ENCODE results near the gene MAPK8IP3.
"Not testable (repeated sequence)": the region's sequence is repeated elsewhere in the genome, so short reads cannot be mapped to it uniquely, and the experiment has no call there.

The MAPK8IP3 gene

DNA sequence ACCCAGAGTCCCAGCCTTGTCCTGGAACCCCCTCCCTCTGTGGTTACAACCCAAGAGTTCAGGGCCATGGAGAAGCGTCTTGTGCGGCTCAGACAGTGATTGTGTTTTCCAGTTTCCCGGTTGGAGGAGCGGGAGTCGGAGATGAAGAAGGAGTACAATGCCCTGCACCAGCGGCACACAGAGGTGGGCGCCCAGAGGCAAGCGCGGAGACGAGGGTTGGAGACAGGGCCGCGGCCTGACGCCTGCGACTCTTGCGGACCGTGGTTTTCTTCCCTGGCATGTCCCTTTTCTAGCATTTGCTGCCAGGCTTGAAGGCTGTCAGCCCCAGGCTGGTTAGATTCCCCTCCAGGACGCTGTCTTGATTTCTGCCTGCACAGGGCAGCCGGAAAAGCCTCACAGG is 23.0 kb downstream of the MAPK8IP3 start:
- no peak for DNase-seq (ENCODE audit: low read depth)
- Histone ChIP-seq H3K4me1 (ENCODE audit: control insufficient read depth, insufficient read depth, low read length) (no peaks in the 10 kb centered on the region), H3K9me3 (ENCODE audit: control insufficient read depth, low read length) (no peaks in the 10 kb centered on the region), H3K36me3 (ENCODE audit: control insufficient read depth, insufficient read depth, low read length, severe bottlenecking) (peaks cover 53% of the 10 kb centered on the region), H3K27me3 (replicated peaks; ENCODE audit: control insufficient read depth, insufficient read depth, low read length) (no peaks in the 10 kb centered on the region), H3K4me3 (ENCODE audit: low read length) (no peak overlapping the region), H3K9ac (ENCODE audit: low read length) (no peak overlapping the region)

DNA sequence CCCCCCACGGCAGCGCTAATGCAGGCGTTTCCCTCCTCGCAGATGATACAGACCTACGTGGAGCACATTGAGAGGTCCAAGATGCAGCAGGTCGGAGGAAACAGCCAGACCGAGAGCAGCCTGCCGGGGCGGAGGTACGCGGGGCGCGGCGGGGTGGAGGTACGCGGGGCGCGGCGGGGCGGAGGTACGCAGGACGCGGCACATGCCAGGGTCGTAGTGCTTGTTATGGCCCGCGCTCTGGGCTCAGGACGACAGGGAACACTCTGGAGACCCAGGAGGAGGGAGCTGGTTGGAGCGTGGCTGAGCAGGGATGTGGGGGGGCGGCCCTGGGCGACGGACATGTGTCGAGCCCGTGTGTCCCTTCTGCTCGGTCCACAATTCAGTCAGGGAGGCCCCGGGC is 23.4 kb downstream of the MAPK8IP3 start:
- no peak overlapping the region for H3K9ac ChIP-seq (ENCODE audit: low read length)
- H3K27me3 ChIP-seq (replicated peaks; ENCODE audit: control insufficient read depth, insufficient read depth, low read length): no peaks in the 10 kb centered on the region
- no peak for DNase-seq (ENCODE audit: low read depth)
- H3K4me3 ChIP-seq (ENCODE audit: low read length): no peak overlapping the region
- H3K4me1 ChIP-seq (ENCODE audit: control insufficient read depth, insufficient read depth, low read length): no peaks in the 10 kb centered on the region
- peaks cover 57% of the 10 kb centered on the region for H3K36me3 ChIP-seq (ENCODE audit: control insufficient read depth, insufficient read depth, low read length, severe bottlenecking)
- no peaks in the 10 kb centered on the region for H3K9me3 ChIP-seq (ENCODE audit: control insufficient read depth, low read length)

DNA sequence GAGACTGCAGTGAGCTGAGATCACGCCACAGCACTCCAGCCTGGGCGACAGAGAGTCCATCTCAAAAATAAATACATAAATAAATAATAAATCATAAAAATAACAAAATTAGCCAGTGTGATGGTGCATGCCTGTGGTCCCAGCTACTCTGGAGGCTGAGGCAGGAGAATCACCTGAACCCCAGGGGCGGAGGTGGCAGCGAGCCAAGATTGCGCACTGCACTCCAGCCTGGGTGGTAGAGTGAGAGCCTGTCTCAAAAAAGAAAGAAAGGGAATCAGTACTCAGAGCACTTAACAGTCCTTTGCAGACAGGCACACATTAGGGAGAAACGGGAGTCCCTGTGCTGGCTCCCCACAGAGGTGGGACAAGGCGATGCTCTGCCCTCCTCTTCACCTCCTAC is 25.1 kb downstream of the MAPK8IP3 start:
- Histone ChIP-seq H3K4me1 (ENCODE audit: control insufficient read depth, insufficient read depth, low read length) (no peaks in the 10 kb centered on the region), H3K9me3 (ENCODE audit: control insufficient read depth, low read length) (no peaks in the 10 kb centered on the region)

DNA sequence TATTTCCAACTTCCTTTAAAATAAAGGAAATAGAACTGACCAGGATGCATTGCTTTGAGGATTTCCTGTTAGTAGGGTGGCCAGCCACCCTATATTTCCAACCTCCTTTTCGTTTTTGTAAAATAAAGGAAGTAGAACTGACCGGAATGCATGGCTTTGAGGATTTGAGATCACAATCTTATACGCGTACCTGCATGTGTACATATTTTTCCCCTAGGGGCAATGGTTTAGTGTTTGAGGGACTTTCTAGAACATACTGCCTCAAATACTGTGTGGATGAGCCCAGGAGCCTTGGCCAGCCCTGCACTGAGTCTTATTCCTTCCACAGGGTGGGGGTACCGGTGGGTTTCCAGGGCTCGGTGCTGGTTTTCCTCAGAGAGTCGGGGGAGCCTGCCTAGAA is 25.6 kb downstream of the MAPK8IP3 start:
- H3K36me3 ChIP-seq (ENCODE audit: control insufficient read depth, insufficient read depth, low read length, severe bottlenecking): peaks cover 58% of the 10 kb centered on the region
- H3K9ac ChIP-seq (ENCODE audit: low read length): no peak overlapping the region
- H3K4me1 ChIP-seq (ENCODE audit: control insufficient read depth, insufficient read depth, low read length): no peaks in the 10 kb centered on the region
- H3K27me3 ChIP-seq (replicated peaks; ENCODE audit: control insufficient read depth, insufficient read depth, low read length): no peaks in the 10 kb centered on the region
- H3K9me3 ChIP-seq (ENCODE audit: control insufficient read depth, low read length): no peaks in the 10 kb centered on the region
- DNase-seq (ENCODE audit: low read depth): no peak
- H3K4me3 ChIP-seq (ENCODE audit: low read length): no peak overlapping the region

More for the DNA sequence above, 25.1 kb downstream of the MAPK8IP3 start:
- Histone ChIP-seq H3K9ac (ENCODE audit: low read length) (no peak overlapping the region), H3K27me3 (replicated peaks; ENCODE audit: control insufficient read depth, insufficient read depth, low read length) (no peaks in the 10 kb centered on the region), H3K36me3 (ENCODE audit: control insufficient read depth, insufficient read depth, low read length, severe bottlenecking) (peaks cover 63% of the 10 kb centered on the region), H3K4me3 (ENCODE audit: low read length) (no peak overlapping the region)
- no peak for DNase-seq (ENCODE audit: low read depth)

DNA sequence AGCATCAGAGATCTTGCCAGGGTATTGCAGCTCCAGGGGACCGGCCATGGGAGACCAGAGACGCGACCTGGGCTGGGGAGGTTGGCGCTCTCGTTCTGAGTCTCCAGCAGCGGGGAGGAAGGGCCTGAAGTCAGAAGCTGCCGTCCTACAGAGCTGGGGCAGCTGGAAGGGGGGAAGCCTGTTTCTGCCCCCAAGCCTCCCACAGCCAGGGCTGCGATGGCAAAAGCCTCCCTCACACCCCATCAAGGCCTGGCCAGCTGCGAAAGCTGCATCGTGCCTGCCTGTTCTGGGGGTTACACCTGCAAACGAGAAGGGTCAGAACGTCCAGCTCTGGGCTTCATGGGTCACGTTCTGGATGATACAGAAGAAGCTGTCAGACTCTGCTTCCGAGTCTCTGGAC is 26.1 kb downstream of the MAPK8IP3 start:
- peaks cover 55% of the 10 kb centered on the region for H3K36me3 ChIP-seq (ENCODE audit: control insufficient read depth, insufficient read depth, low read length, severe bottlenecking)
- H3K4me1 ChIP-seq (ENCODE audit: control insufficient read depth, insufficient read depth, low read length): no peaks in the 10 kb centered on the region
- H3K27me3 ChIP-seq (replicated peaks; ENCODE audit: control insufficient read depth, insufficient read depth, low read length): no peaks in the 10 kb centered on the region

DNA sequence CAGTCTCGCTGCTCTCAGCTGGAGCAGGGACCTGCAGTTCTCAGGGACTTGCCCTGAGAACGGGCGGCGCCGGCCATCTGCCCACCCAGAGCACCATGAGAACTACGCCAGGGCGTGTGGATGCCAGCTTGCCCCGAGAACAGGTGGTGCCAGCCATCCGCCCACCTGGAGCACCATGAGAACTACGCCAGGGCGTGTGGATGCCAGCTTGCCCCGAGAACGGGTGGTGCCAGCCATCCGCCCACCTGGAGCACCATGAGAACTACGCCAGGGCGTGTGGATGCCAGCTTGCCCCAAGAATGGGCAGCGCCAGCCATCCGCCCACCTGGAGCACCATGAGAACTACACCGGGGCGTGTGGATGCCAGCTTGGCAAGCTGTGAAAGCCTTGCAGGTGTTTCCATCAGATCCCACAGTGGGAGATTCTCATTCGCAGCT is 26.6 kb downstream of the MAPK8IP3 start:
- H3K4me1 ChIP-seq (ENCODE audit: control insufficient read depth, insufficient read depth, low read length); DNase-seq (ENCODE audit: low read depth); H3K9ac ChIP-seq (ENCODE audit: low read length); H3K4me3 ChIP-seq (ENCODE audit: low read length); H3K9me3 ChIP-seq (ENCODE audit: control insufficient read depth, low read length); H3K27me3 ChIP-seq (replicated peaks; ENCODE audit: control insufficient read depth, insufficient read depth, low read length): not testable (repeated sequence)
- H3K36me3 ChIP-seq (ENCODE audit: control insufficient read depth, insufficient read depth, low read length, severe bottlenecking): peaks cover 52% of the 10 kb centered on the region

More for the DNA sequence above, 26.1 kb downstream of the MAPK8IP3 start:
- H3K9ac ChIP-seq (ENCODE audit: low read length): no peak overlapping the region
- no peak for DNase-seq (ENCODE audit: low read depth)
- no peaks in the 10 kb centered on the region for H3K9me3 ChIP-seq (ENCODE audit: control insufficient read depth, low read length)
- H3K4me3 ChIP-seq (ENCODE audit: low read length): no peak overlapping the region

DNA sequence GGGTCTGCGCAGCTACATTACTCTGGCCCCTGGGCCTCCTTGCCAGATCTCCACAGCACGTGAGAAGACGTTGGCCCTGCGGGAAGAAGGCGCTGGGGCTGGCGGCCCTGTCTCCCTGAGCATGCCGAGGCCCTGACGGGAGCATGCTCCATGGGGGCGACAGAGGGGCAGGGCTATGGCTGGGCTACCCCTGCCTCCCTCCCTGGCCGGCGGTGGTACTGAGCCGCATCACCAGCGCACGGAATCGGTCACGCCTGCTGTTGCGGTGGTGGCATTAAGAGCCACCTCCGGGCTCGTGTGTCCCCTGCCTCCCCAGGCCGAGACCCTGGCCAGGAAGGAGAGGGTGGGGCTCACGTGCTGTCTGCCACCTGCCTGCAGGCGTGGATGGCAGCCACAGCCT is 28.1 kb downstream of the MAPK8IP3 start:
- DNase-seq (ENCODE audit: low read depth): no peak
- Histone ChIP-seq H3K36me3 (ENCODE audit: control insufficient read depth, insufficient read depth, low read length, severe bottlenecking) (peaks cover 40% of the 10 kb centered on the region), H3K4me1 (ENCODE audit: control insufficient read depth, insufficient read depth, low read length) (no peaks in the 10 kb centered on the region), H3K27me3 (replicated peaks; ENCODE audit: control insufficient read depth, insufficient read depth, low read length) (no peaks in the 10 kb centered on the region), H3K4me3 (ENCODE audit: low read length) (no peak overlapping the region), H3K9ac (ENCODE audit: low read length) (no peak overlapping the region), H3K9me3 (ENCODE audit: control insufficient read depth, low read length) (no peaks in the 10 kb centered on the region)

DNA sequence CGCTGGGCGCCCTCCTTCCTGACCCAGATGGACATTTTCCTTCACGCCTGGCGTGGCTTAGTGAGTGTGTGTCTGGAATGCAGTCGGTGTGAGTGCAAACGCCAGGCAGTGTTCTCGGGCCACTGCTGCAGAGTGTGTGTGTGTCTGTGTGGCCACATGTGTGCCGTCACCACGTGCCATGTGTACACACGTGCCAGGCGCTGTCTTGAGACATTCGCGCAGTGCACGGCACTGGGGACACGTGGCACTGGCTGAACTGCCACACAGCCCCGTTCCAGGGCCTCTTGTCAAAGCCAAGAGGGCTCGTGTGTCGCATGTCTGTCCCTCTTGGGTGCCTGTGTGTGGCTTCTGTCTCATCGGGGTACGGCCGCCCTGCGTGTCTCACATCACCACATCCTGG is 28.8 kb downstream of the MAPK8IP3 start:
- Histone ChIP-seq H3K4me1 (ENCODE audit: control insufficient read depth, insufficient read depth, low read length) (no peaks in the 10 kb centered on the region), H3K27me3 (replicated peaks; ENCODE audit: control insufficient read depth, insufficient read depth, low read length) (no peaks in the 10 kb centered on the region), H3K36me3 (ENCODE audit: control insufficient read depth, insufficient read depth, low read length, severe bottlenecking) (peaks cover 34% of the 10 kb centered on the region), H3K4me3 (ENCODE audit: low read length) (no peak overlapping the region), H3K9me3 (ENCODE audit: control insufficient read depth, low read length) (no peaks in the 10 kb centered on the region), H3K9ac (ENCODE audit: low read length) (no peak overlapping the region)
- DNase-seq (ENCODE audit: low read depth): no peak

DNA sequence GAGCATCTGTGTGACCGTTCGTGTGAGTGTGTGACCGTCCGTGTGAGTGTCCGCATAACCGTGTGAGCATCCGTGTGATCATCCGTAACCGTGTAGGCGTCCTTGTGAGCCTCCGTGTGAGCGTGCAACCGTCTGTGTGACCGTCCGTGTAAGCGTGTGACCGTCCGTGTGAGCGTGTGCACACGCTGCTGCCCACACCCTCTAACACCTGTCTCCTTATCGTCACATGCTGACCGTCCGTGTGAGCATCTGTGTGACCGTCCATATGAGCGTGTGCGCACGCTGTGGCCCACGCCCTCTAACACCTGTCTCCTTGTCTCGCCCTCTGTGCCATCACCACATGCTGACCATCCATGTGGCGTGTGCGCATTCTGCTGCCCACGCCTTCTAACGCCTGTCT is 34.2 kb downstream of the MAPK8IP3 start:
- Histone ChIP-seq H3K27me3 (replicated peaks; ENCODE audit: control insufficient read depth, insufficient read depth, low read length) (no peaks in the 10 kb centered on the region), H3K9me3 (ENCODE audit: control insufficient read depth, low read length) (no peaks in the 10 kb centered on the region), H3K4me1 (ENCODE audit: control insufficient read depth, insufficient read depth, low read length) (no peaks in the 10 kb centered on the region), H3K9ac (ENCODE audit: low read length) (no peak overlapping the region), H3K36me3 (ENCODE audit: control insufficient read depth, insufficient read depth, low read length, severe bottlenecking) (peaks cover 27% of the 10 kb centered on the region), H3K4me3 (ENCODE audit: low read length) (no peak overlapping the region)
- DNase-seq (ENCODE audit: low read depth): no peak

DNA sequence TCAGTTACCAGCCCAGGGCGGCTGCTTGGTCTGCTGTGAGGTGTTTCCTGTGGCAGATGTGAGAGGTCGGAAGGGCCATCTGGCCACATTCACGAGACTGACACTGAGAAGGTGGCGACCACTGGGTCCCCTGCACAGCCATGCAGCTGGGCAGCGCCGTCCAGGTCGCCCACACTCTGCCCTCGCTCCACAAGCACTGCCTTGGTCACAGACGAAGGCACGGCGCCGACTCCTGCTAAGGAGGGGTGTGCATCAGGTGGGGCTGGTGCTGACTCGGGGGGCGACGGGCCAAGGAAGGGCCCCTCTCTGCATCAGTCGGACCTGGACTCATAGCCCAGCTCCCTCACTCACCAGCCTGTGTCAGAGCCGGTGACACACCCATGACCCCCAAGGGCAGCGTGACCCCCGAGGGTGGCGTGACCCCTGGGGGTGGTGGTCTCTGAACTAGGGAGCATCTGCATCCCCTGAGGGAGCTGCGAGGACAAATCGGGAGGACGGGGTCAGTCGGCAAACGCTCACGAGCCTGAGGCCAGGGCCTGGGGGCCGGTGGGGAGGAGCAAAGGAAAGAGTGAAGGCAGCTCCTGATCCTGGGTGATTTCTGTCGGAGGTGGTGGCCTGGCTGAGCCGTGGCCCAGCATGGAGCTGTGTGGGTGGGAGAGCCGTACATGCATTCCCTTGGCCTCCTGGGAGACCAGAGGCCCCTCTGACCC is 34.9 kb downstream of the MAPK8IP3 start:
- DNase-seq (ENCODE audit: low read depth): no peak
- Histone ChIP-seq H3K27me3 (replicated peaks; ENCODE audit: control insufficient read depth, insufficient read depth, low read length) (no peaks in the 10 kb centered on the region), H3K36me3 (ENCODE audit: control insufficient read depth, insufficient read depth, low read length, severe bottlenecking) (peaks cover 31% of the 10 kb centered on the region), H3K4me1 (ENCODE audit: control insufficient read depth, insufficient read depth, low read length) (no peaks in the 10 kb centered on the region), H3K4me3 (ENCODE audit: low read length) (no peak overlapping the region), H3K9ac (ENCODE audit: low read length) (no peak overlapping the region), H3K9me3 (ENCODE audit: control insufficient read depth, low read length) (no peaks in the 10 kb centered on the region)

DNA sequence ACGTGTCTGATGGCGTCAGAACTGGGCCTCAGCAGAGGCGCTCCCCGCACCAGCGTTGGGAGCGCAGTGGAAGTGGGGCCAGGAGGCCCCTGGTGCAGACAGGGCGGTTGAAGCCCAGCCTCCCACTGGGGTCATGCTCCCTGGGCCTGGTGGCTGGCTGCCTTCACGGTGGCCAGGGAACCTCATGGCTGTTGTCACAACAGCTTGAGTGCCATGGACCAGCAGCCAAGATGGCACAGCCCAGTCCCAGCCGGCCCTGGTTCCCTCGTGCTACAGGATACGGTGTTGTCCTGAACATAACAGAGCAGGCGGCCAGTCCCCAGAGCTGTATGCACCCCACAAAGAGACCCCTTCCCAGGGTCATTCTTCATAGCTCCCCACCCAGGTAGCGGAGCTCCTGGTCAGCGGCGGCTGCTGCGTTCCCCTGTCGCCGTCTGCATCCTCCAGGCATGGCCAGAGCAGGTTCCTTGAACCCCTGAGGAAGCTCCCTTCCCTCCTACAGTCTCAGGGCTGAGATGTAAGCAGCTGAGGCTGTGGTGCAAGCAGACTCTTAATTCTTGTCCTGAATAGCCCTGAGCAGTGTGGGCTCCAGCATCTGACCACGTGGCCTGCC is 35.7 kb downstream of the MAPK8IP3 start:
- no peak for DNase-seq (ENCODE audit: low read depth)
- H3K36me3 ChIP-seq (ENCODE audit: control insufficient read depth, insufficient read depth, low read length, severe bottlenecking): peaks cover 34% of the 10 kb centered on the region
- H3K27me3 ChIP-seq (replicated peaks; ENCODE audit: control insufficient read depth, insufficient read depth, low read length): no peaks in the 10 kb centered on the region
- no peak overlapping the region for H3K9ac ChIP-seq (ENCODE audit: low read length)
- H3K9me3 ChIP-seq (ENCODE audit: control insufficient read depth, low read length): no peaks in the 10 kb centered on the region
- no peak overlapping the region for H3K4me3 ChIP-seq (ENCODE audit: low read length)
- no peaks in the 10 kb centered on the region for H3K4me1 ChIP-seq (ENCODE audit: control insufficient read depth, insufficient read depth, low read length)
